Measurements from ENCODE around the gene S1PR4.

GRCh38 chr19:3151563-3152418 lies 26.8 kb upstream of the S1PR4 start:
- TF ChIP-seq EZH2phosphoT487 (IDR thresholded peaks at IDR 0.05; ENCODE audit: borderline replicate concordance, low read length), result no peak
- TF ChIP-seq CTCF (IDR thresholded peaks at IDR 0.05; ENCODE audit: low read depth, low read length, poor library complexity, severe bottlenecking), result no peak

All from DOHH2 (cell line).